ENCODE results near the gene GAS7. TPM values are rescaled to one million over a fixed set of nuclear protein-coding genes. Genes with fewer than 3 reads are reported as not detected.

Gene GAS7
- total RNA-seq, 2 donors from 2014 or later: 8.0 to 20.1 TPM

- TF ChIP-seq, protein P1, sequence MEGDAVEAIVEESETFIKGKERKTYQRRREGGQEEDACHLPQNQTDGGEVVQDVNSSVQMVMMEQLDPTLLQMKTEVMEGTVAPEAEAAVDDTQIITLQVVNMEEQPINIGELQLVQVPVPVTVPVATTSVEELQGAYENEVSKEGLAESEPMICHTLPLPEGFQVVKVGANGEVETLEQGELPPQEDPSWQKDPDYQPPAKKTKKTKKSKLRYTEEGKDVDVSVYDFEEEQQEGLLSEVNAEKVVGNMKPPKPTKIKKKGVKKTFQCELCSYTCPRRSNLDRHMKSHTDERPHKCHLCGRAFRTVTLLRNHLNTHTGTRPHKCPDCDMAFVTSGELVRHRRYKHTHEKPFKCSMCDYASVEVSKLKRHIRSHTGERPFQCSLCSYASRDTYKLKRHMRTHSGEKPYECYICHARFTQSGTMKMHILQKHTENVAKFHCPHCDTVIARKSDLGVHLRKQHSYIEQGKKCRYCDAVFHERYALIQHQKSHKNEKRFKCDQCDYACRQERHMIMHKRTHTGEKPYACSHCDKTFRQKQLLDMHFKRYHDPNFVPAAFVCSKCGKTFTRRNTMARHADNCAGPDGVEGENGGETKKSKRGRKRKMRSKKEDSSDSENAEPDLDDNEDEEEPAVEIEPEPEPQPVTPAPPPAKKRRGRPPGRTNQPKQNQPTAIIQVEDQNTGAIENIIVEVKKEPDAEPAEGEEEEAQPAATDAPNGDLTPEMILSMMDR (IDR thresholded peaks at IDR 0.05): no peak
- no peak for TF ChIP-seq POLR2A (IDR thresholded peaks at IDR 0.05)
- no peaks in the 10 kb centered on the region for H3K36me3 ChIP-seq (replicated peaks in 1 of 2; ENCODE audit: insufficient read depth in 1 of 2, low read depth in 2 of 2)
- intact Hi-C loops (cut with DNase I): no loop called here
- H3K27me3 ChIP-seq: no peaks in the 10 kb centered on the region
- WGBS, 2 donors: 65 to 81% methylated on average over 10 to 11 of the region's 11 CpGs
- H3K4me1 ChIP-seq: no peaks in the 10 kb centered on the region
- ATAC-seq: no peak
- peak in 1 of 4 donors; percentile 61 for DNase-seq
- no peak overlapping the region for H3K27ac ChIP-seq
- no peaks in the 10 kb centered on the region for H3K9me3 ChIP-seq
- H3K4me3 ChIP-seq: no peak overlapping the region
Observed at GRCh38 chr17:10107316-10108165, 90.9 kb downstream of the GAS7 start.

DNA sequence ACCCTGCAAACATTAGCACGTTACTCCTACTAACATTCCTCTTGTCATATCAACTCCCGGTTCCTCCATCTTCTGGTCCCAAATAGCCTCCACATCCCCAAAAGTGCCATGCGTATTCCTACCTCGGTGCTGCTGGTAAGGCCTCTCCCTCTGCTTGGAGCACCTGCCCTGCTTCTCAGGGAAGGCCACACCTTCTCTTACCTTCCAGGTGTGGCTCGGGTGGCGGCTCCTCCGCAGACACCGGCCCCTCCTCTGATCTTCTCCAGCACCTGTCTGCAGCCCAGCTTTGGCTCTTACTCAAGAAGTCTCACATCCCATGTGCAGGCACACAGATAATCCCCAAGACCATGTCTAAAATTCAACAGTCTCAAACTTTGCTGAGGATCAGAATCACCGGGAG is 92.3 kb downstream of the GAS7 start:
- 61 to 65% methylated on average over 9 of the region's 9 CpGs for WGBS, 2 donors
- ATAC-seq (no peak), DNase-seq (no peak)
- no peaks in the 10 kb centered on the region for H3K27me3 ChIP-seq
- intact Hi-C loops (cut with DNase I): no loop called here
- no peaks in the 10 kb centered on the region for H3K36me3 ChIP-seq (replicated peaks in 1 of 2; ENCODE audit: insufficient read depth in 1 of 2, low read depth in 2 of 2)
- no peaks in the 10 kb centered on the region for H3K4me1 ChIP-seq
- H3K4me3 ChIP-seq: no peak overlapping the region
- TF ChIP-seq, protein P1 (IDR thresholded peaks at IDR 0.05): no peak
- no peak for TF ChIP-seq POLR2A (IDR thresholded peaks at IDR 0.05)
- H3K9me3 ChIP-seq: no peaks in the 10 kb centered on the region
- no peak overlapping the region for H3K27ac ChIP-seq

DNA sequence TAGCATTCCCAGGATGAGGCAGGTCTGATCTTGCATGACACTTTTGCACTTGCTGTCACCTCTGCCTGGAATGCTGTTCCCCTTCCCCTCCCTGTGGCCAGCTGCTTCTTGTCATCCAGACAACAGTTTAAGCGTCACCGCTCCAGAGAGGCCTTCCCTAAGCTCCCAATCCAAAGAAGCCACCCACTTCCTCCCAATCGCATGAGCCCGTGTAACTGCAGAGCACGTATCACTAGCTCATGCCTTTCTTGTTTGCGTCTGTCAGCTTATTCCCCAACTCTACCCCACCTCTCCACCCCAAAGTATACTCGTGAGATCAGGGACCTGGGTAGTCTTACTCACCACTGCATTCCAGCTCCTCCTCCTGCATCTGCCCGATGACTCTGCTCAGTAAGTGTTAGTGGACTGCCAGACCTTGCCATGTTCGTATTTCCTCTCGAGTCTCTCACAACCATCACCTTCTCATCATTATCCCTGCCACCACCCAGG is 92.8 kb downstream of the GAS7 start:
- intact Hi-C loops (cut with DNase I): no loop called here
- Histone ChIP-seq H3K9me3 (no peaks in the 10 kb centered on the region), H3K4me1 (no peaks in the 10 kb centered on the region), H3K4me3 (no peak overlapping the region), H3K27me3 (no peaks in the 10 kb centered on the region), H3K27ac (no peak overlapping the region), H3K36me3 (replicated peaks in 1 of 2; ENCODE audit: insufficient read depth in 1 of 2, low read depth in 2 of 2) (no peaks in the 10 kb centered on the region)
- ATAC-seq (peak; percentile 62), DNase-seq (peak in 2 of 4 donors; percentile 24 to 30)
- 42 to 45% methylated on average over 10 of the region's 10 CpGs for WGBS, 2 donors
- TF ChIP-seq POLR2A (IDR thresholded peaks at IDR 0.05): no peak
- TF ChIP-seq, protein P1 (IDR thresholded peaks at IDR 0.05): no peak

DNA sequence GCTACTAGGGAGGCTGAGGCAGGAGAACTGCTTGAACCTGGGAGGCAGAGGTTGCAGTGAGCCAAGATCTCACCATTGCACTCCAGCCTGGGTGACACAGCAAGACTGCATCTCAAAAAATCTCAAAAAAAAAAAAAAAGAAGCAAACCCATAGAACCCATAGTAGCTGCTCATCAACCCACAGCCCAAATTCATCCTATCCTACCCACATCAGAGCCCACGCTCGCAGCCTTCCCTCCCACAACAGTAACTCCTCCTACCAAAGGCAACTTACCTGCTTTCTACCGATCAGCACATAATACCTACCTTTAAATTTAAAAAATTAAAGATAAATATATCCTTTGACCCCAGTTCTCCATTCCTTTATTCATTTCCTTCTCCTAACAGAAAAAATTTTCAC is 94.7 kb downstream of the GAS7 start:
- ATAC-seq (no peak), DNase-seq (no peak)
- TF ChIP-seq POLR2A (IDR thresholded peaks at IDR 0.05): no peak
- TF ChIP-seq, protein P1 (IDR thresholded peaks at IDR 0.05): no peak
- Histone ChIP-seq H3K4me1 (no peaks in the 10 kb centered on the region), H3K9me3 (no peaks in the 10 kb centered on the region), H3K4me3 (no peak overlapping the region), H3K36me3 (replicated peaks in 1 of 2; ENCODE audit: insufficient read depth in 1 of 2, low read depth in 2 of 2) (no peaks in the 10 kb centered on the region), H3K27me3 (no peaks in the 10 kb centered on the region), H3K27ac (no peak overlapping the region)
- WGBS, 2 donors: 61 to 79% methylated on average over 3 of the region's 3 CpGs
- intact Hi-C loops (cut with DNase I): no loop called here
